ENCODE measurements around the gene GALNT2. TPM values are rescaled to one million over a fixed set of nuclear protein-coding genes. Genes with fewer than 3 reads are reported as not detected.

Gene GALNT2
- total RNA-seq, 1 experiment from 2014 or later = 62.2 TPM

- Mint-ChIP-seq H3K27ac (ENCODE audit: unreplicated experiment) (no peak overlapping the region), H3K27me3 (ENCODE audit: insufficient read depth, unreplicated experiment) (no peaks in the 10 kb centered on the region), H3K9me3 (ENCODE audit: unreplicated experiment) (no peaks in the 10 kb centered on the region), H3K36me3 (ENCODE audit: insufficient read depth, unreplicated experiment) (no peaks in the 10 kb centered on the region), H3K4me1 (ENCODE audit: low read depth, unreplicated experiment) (no peaks in the 10 kb centered on the region), H3K4me3 (ENCODE audit: unreplicated experiment) (no peak overlapping the region)
- Histone ChIP-seq H3K27me3 (replicated peaks; ENCODE audit: control insufficient read depth, insufficient read depth, low read length) (no peaks in the 10 kb centered on the region), H3K36me3 (ENCODE audit: control insufficient read depth, insufficient read depth, low read length) (no peaks in the 10 kb centered on the region), H3K4me1 (no peaks in the 10 kb centered on the region), H3K4me3 (ENCODE audit: low read depth, low read length) (no peak overlapping the region), H3K9me3 (no peaks in the 10 kb centered on the region)
- POLR2A ChIA-PET = no interaction called here
- BruUV-seq (replicated peaks) = no TSS peak
- intact Hi-C loops (cut with micrococcal nuclease; ENCODE audit: unreplicated experiment) = no loop called here
- DNase-seq = no peak
- TF ChIP-seq CTCF (IDR thresholded peaks at IDR 0.05; ENCODE audit: insufficient read depth in 1 of 2, low read depth in 1 of 2, low read length in 1 of 2, severe bottlenecking in 1 of 2, unreplicated experiment in 1 of 2) = no peak
- CTCF ChIA-PET = interaction anchor here (0.6 kb wide), 1 partner anchor 123 kb away, joined by 7 read pairs; no protein-coding TSS in a partner anchor
These were observed 127.5 kb downstream of the GALNT2 start for GRCh38 chr1:230194525-230194924.

GRCh38 chr1:230195199-230195598, 128.2 kb downstream of the GALNT2 start:
- no peaks in the 10 kb centered on the region for H3K36me3 Mint-ChIP-seq (ENCODE audit: insufficient read depth, unreplicated experiment)
- intact Hi-C loops (cut with micrococcal nuclease; ENCODE audit: unreplicated experiment) = no loop called here

GRCh38 chr1:230196077-230196476, 129.0 kb downstream of the GALNT2 start:
- POLR2A ChIA-PET = no interaction called here
- no peaks in the 10 kb centered on the region for H3K9me3 Mint-ChIP-seq (ENCODE audit: unreplicated experiment)
- no peak for DNase-seq
- no peaks in the 10 kb centered on the region for H3K27me3 Mint-ChIP-seq (ENCODE audit: insufficient read depth, unreplicated experiment)
- CTCF ChIA-PET = no interaction called here
- intact Hi-C loops (cut with micrococcal nuclease; ENCODE audit: unreplicated experiment) = no loop called here
- Histone ChIP-seq H3K27me3 (replicated peaks; ENCODE audit: control insufficient read depth, insufficient read depth, low read length) (no peaks in the 10 kb centered on the region), H3K9me3 (no peaks in the 10 kb centered on the region), H3K4me3 (ENCODE audit: low read depth, low read length) (no peak overlapping the region), H3K4me1 (no peaks in the 10 kb centered on the region), H3K36me3 (ENCODE audit: control insufficient read depth, insufficient read depth, low read length) (no peaks in the 10 kb centered on the region; the same call in 1 of the 2 replicates)
- no peak overlapping the region for H3K4me3 Mint-ChIP-seq (ENCODE audit: unreplicated experiment)
- no peak for TF ChIP-seq CTCF (IDR thresholded peaks at IDR 0.05; ENCODE audit: insufficient read depth in 1 of 2, low read depth in 1 of 2, low read length in 1 of 2, severe bottlenecking in 1 of 2, unreplicated experiment in 1 of 2)
- BruUV-seq (replicated peaks) = no TSS peak
- H3K4me1 Mint-ChIP-seq (ENCODE audit: low read depth, unreplicated experiment) = no peaks in the 10 kb centered on the region
- H3K27ac Mint-ChIP-seq (ENCODE audit: unreplicated experiment) = no peak overlapping the region
- H3K36me3 Mint-ChIP-seq (ENCODE audit: insufficient read depth, unreplicated experiment) = no peaks in the 10 kb centered on the region

More at GRCh38 chr1:230195199-230195598, 128.2 kb downstream of the GALNT2 start:
- Histone ChIP-seq H3K27me3 (replicated peaks; ENCODE audit: control insufficient read depth, insufficient read depth, low read length) (no peaks in the 10 kb centered on the region), H3K36me3 (ENCODE audit: control insufficient read depth, insufficient read depth, low read length) (no peaks in the 10 kb centered on the region), H3K9me3 (no peaks in the 10 kb centered on the region), H3K4me1 (no peaks in the 10 kb centered on the region), H3K4me3 (ENCODE audit: low read depth, low read length) (no peak overlapping the region)
- no peak overlapping the region for H3K27ac Mint-ChIP-seq (ENCODE audit: unreplicated experiment)
- no TSS peak for BruUV-seq (replicated peaks)
- no peak for TF ChIP-seq CTCF (IDR thresholded peaks at IDR 0.05; ENCODE audit: insufficient read depth in 1 of 2, low read depth in 1 of 2, low read length in 1 of 2, severe bottlenecking in 1 of 2, unreplicated experiment in 1 of 2)
- no peaks in the 10 kb centered on the region for H3K27me3 Mint-ChIP-seq (ENCODE audit: insufficient read depth, unreplicated experiment)
- H3K4me1 Mint-ChIP-seq (ENCODE audit: low read depth, unreplicated experiment) = no peaks in the 10 kb centered on the region
- no peaks in the 10 kb centered on the region for H3K9me3 Mint-ChIP-seq (ENCODE audit: unreplicated experiment)
- ChIA-PET POLR2A (no interaction called here), CTCF (no interaction called here)
- H3K4me3 Mint-ChIP-seq (ENCODE audit: unreplicated experiment) = no peak overlapping the region
- DNase-seq = no peak
